Panc1 (cell line): Measurements from ENCODE around the gene ADAMTS2. TPM values are rescaled to one million over a fixed set of nuclear protein-coding genes. Genes with fewer than 3 reads are reported as not detected.

Experiments used
- ATAC-seq: fragments of 200-7000 bp; cut with Tn5 transposase; 2 replicates; pipeline ENCODE4 v1.9.1; 2020; ENCODE audit warnings: mild to moderate bottlenecking, moderate library complexity
- BruUV-seq: library from RNA; stranded (reverse); fragments of 400-500 nt; replicated peaks from 2 replicates; lab custom pipeline; 2021; lab: Mats Ljungman, UMichigan
- CTCF ChIA-PET: fragments of 300-600 bp; sonication (Branson Sonifier 250); formaldehyde crosslinking; loops from one replicate; lab custom pipeline; 2022; ENCODE audit warnings: antibody characterized with exemption; lab: Charles Lee
- POLR2A ChIA-PET: fragments of 300-600 bp; sonication (Branson Sonifier 250); formaldehyde crosslinking; loops from one replicate; lab custom pipeline; 2022; ENCODE audit warnings: antibody characterized with exemption; lab: Charles Lee
- DNase-seq: peaks from one replicate; pipeline ENCODE4 v3.0.0-alpha.2; 2010; ENCODE audit warnings: low read depth, low spot score
- H3K27ac ChIP-seq: 2 replicates; pipeline ENCODE4 v1.5.1; 2011; ENCODE audit warnings: mild to moderate bottlenecking, low read length, inconsistent platforms
- H3K27me3 ChIP-seq: fragments of 200-500 bp; sonication (Bioruptor generic); 2 replicates; pipeline ENCODE4 v1.6.0; 2014; ENCODE audit warnings: low read length, inconsistent platforms; ENCODE audit not compliant: control insufficient read depth, insufficient read depth
- H3K36me3 ChIP-seq: fragments of 200-500 bp; sonication (Bioruptor generic); 2 replicates; pipeline ENCODE4 v1.5.1; 2014; ENCODE audit warnings: inconsistent platforms, mild to moderate bottlenecking, low read length, moderate library complexity; ENCODE audit not compliant: control insufficient read depth, insufficient read depth
- H3K4me1 ChIP-seq: 2 replicates; pipeline ENCODE4 v1.5.1; 2011; ENCODE audit warnings: inconsistent platforms, mild to moderate bottlenecking, low read length, moderate library complexity; ENCODE audit not compliant: control insufficient read depth, insufficient read depth
- H3K4me3 ChIP-seq, 2 experiments: 2 replicates each; pipeline ENCODE4 v1.5.1; 2011 to 2012; ENCODE audit warnings: low read depth in 2 of 2, low read length in 2 of 2, mild to moderate bottlenecking in 2 of 2, inconsistent platforms in 1 of 2, moderate library complexity in 1 of 2
- H3K9me3 ChIP-seq: fragments of 200-500 bp; sonication (Bioruptor generic); 2 replicates; pipeline ENCODE4 v1.5.1; 2014; ENCODE audit warnings: low read depth, mild to moderate bottlenecking, inconsistent platforms, low read length, moderate library complexity; ENCODE audit not compliant: control insufficient read depth, insufficient read depth
- CTCF ChIP-seq: fragments of 450-650 bp; IDR thresholded peaks from 2 replicates; pipeline ENCODE4 v1.5.1; 2017; ENCODE audit warnings: mild to moderate bottlenecking
- POLR2AphosphoS5 ChIP-seq: IDR thresholded peaks from 2 replicates; pipeline ENCODE4 v1.6.1; 2012; ENCODE audit warnings: mild to moderate bottlenecking, low read depth, low read length, moderate library complexity
- REST ChIP-seq, 2 experiments: IDR thresholded peaks; 2 replicates each; pipeline ENCODE4 v1.6.1; 2011 to 2012; ENCODE audit warnings: low read depth in 2 of 2, control low read depth in 1 of 2, low read length in 1 of 2, mild to moderate bottlenecking in 1 of 2, moderate library complexity in 1 of 2; ENCODE audit not compliant: insufficient read depth in 1 of 2
- SIN3A ChIP-seq: IDR thresholded peaks from 2 replicates; pipeline ENCODE4 v1.6.1; 2012; ENCODE audit warnings: low read depth, mild to moderate bottlenecking, low read length, moderate library complexity, borderline replicate concordance; ENCODE audit not compliant: insufficient read depth
- TCF7L2 ChIP-seq: IDR thresholded peaks from 2 replicates; pipeline ENCODE4 v1.6.1; 2011; ENCODE audit warnings: mild to moderate bottlenecking, low read depth, low read length, inconsistent platforms
- in situ Hi-C: cut with HindIII; loops from 2 replicates; pipeline ENCODE4 v1.10.0; 2016; ENCODE audit warnings: low sequenced_read_pairs, low pct_unique_long_range_greater_than_20kb
- intact Hi-C: fragments of 100-400 bp; cut with micrococcal nuclease; formaldehyde crosslinking; loops from one replicate; pipeline ENCODE4 v1.10.0; 2022; ENCODE audit not compliant: unreplicated experiment
- total RNA-seq: library from RNA; stranded (reverse); gene quantifications from one replicate; pipeline ENCODE4 v1.2.1, GENCODE V29; 2021; ENCODE audit not compliant: unreplicated experiment

ADAMTS2 gene
- total RNA-seq, 1 experiment from 2014 or later = 0.13 TPM

DNA sequence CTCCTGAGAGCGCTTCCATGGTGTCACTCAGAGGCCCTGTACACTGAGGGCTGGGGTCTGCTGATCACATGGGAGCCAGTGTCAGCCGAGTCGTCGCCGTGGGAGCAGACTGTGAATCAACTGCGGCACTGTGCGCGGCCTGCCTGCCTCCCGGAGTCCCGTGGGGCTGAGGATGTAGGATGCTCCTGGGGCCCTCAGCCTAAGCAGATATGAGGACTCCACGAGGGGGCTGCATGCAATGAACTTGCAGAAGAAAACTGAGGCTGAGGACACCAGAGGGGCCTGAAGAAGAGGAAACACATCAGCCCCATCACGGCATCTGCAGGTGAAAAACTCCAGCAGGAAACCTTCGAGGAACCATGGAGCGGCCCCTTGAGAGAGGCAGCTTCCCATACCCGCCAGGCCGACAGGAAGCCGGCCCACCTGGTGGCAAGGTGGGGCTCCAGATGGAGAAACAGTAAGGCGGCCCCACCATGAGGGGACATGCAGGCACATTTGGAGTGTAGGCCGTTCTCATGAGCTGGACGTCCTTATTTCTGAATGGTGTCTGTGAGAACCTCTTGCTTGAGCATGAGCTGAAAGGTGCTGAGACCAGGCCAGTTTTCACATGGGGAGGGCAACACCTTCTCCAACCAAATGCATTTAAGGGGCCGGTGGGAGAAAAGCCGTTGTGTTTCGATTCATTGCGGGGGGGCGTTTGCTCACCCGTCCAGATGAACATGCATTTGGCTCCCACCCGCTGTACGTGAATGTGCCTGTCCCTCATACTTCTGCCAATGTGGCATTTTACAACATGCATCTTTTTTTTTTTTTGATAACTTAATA lies 35.2 kb upstream of the ADAMTS2 start:
- H3K27ac ChIP-seq = no peak overlapping the region
- no peak overlapping the region for H3K4me3 ChIP-seq
- H3K36me3 ChIP-seq = no peaks in the 10 kb centered on the region
- CTCF ChIA-PET = no interaction called here
- H3K27me3 ChIP-seq = no peaks in the 10 kb centered on the region
- in situ Hi-C loops (no loop called here), intact Hi-C loops (no loop called here)
- no peak for DNase-seq
- TF ChIP-seq TCF7L2 (no peak), POLR2AphosphoS5 (no peak), REST (IDR thresholded peaks at IDR 0.05; ENCODE audit: insufficient read depth in 1 of 2, low read depth in 2 of 2, low read length in 1 of 2) (no peak), CTCF (no peak), SIN3A (no peak)
- no peaks in the 10 kb centered on the region for H3K9me3 ChIP-seq
- POLR2A ChIA-PET = no interaction called here
- no peak for ATAC-seq
- BruUV-seq = no TSS peak
- no peaks in the 10 kb centered on the region for H3K4me1 ChIP-seq

GRCh38 chr5:179379321-179379890 lies 34.1 kb upstream of the ADAMTS2 start:
- Histone ChIP-seq H3K4me3 (no peak overlapping the region), H3K36me3 (no peaks in the 10 kb centered on the region), H3K9me3 (no peaks in the 10 kb centered on the region), H3K4me1 (no peaks in the 10 kb centered on the region), H3K27me3 (no peaks in the 10 kb centered on the region), H3K27ac (no peak overlapping the region)
- DNase-seq (no peak), ATAC-seq (no peak)
- TF ChIP-seq TCF7L2 = no peak
- TF ChIP-seq CTCF = no peak
- TF ChIP-seq REST (IDR thresholded peaks at IDR 0.05; ENCODE audit: insufficient read depth in 1 of 2, low read depth in 2 of 2, low read length in 1 of 2) = no peak
- no peak for TF ChIP-seq POLR2AphosphoS5
- no peak for TF ChIP-seq SIN3A
- in situ Hi-C loops = no loop called here
- POLR2A ChIA-PET = no interaction called here
- intact Hi-C loops = no loop called here
- CTCF ChIA-PET = no interaction called here
- BruUV-seq = no TSS peak
